ENCODE results near the gene SPOCK3. TPM values are rescaled to one million over a fixed set of nuclear protein-coding genes. Genes with fewer than 3 reads are reported as not detected.

SPOCK3 gene
- total RNA-seq, 2 experiments from 2014 or later: not detected

DNA sequence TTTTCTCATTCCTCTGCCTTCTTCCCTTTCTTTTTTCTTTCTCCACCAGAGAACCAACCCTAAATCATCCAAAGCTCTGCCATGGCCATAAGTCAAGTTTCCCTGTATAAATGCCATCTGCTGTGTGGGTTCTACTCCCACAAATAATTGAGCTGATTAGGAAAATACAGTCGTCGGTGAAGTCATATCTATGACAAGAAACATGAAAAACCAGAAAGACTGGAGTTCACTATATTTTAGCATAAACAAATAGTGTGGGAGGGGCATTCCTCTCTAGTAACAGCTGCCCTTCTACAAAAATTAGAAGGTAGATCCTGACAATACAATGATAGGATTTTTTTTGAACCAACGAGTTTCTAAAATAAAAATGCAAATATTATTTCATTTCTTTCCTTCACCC lies 48.8 kb downstream of the SPOCK3 start:
- DNase-seq (ENCODE audit: low spot score): no peak
- Histone ChIP-seq H3K4me2 (ENCODE audit: low read length) (no peak overlapping the region), H3K36me3 (ENCODE audit: insufficient read depth, low read length) (no peaks in the 10 kb centered on the region), H2AFZ (ENCODE audit: low read length) (no peak overlapping the region), H4K20me1 (ENCODE audit: insufficient read depth, low read length) (no peaks in the 10 kb centered on the region), H3K9me2 (ENCODE audit: insufficient read depth, low read length) (no peaks in the 10 kb centered on the region), H3K79me2 (ENCODE audit: insufficient read depth, low read depth, low read length) (no peaks in the 10 kb centered on the region), H3K9me3 (ENCODE audit: low read length) (no peaks in the 10 kb centered on the region), H3K27ac (ENCODE audit: low read depth, low read length, poor library complexity, severe bottlenecking) (no peak overlapping the region), H3K4me3 (ENCODE audit: low read depth, low read length, poor library complexity, severe bottlenecking) (no peak overlapping the region), H3K4me1 (ENCODE audit: insufficient read depth, low read length, poor library complexity, severe bottlenecking) (no peaks in the 10 kb centered on the region)
- TF ChIP-seq CTCF (conservative IDR thresholded peaks at IDR 0.05; ENCODE audit: low read length) (no peak), EZH2phosphoT487 (IDR thresholded peaks at IDR 0.05; ENCODE audit: borderline replicate concordance, low read depth, low read length) (no peak)
- CTCF ChIA-PET (ENCODE audit: unreplicated experiment): no interaction called here
- intact Hi-C loops (cut with micrococcal nuclease; ENCODE audit: unreplicated experiment): no loop called here
- no TSS peak for BruUV-seq (replicated peaks)
- POLR2A ChIA-PET: no interaction called here

GRCh38 chr4:167183036-167183435 lies 51.3 kb downstream of the SPOCK3 start:
- H3K4me2 ChIP-seq (ENCODE audit: low read length): no peak overlapping the region
- intact Hi-C loops (cut with micrococcal nuclease; ENCODE audit: unreplicated experiment): no loop called here
- POLR2A ChIA-PET: interaction anchor here (0.6 kb wide), 1 partner anchor 45 kb away, joined by 3 read pairs; no protein-coding TSS in a partner anchor
- H4K20me1 ChIP-seq (ENCODE audit: insufficient read depth, low read length): no peaks in the 10 kb centered on the region
- no peak overlapping the region for H2AFZ ChIP-seq (ENCODE audit: low read length)
- H3K4me1 ChIP-seq (ENCODE audit: insufficient read depth, low read length, poor library complexity, severe bottlenecking): no peaks in the 10 kb centered on the region
- TF ChIP-seq CTCF (conservative IDR thresholded peaks at IDR 0.05; ENCODE audit: low read length) (no peak), EZH2phosphoT487 (IDR thresholded peaks at IDR 0.05; ENCODE audit: borderline replicate concordance, low read depth, low read length) (no peak)
- no peak for DNase-seq (ENCODE audit: low spot score)
- H3K27ac ChIP-seq (ENCODE audit: low read depth, low read length, poor library complexity, severe bottlenecking): no peak overlapping the region
- no peaks in the 10 kb centered on the region for H3K79me2 ChIP-seq (ENCODE audit: insufficient read depth, low read depth, low read length)
- no peak overlapping the region for H3K4me3 ChIP-seq (ENCODE audit: low read depth, low read length, poor library complexity, severe bottlenecking)
- no peaks in the 10 kb centered on the region for H3K36me3 ChIP-seq (ENCODE audit: insufficient read depth, low read length)
- BruUV-seq (replicated peaks): no TSS peak
- no peaks in the 10 kb centered on the region for H3K9me2 ChIP-seq (ENCODE audit: insufficient read depth, low read length)
- H3K9me3 ChIP-seq (ENCODE audit: low read length): no peaks in the 10 kb centered on the region
- CTCF ChIA-PET (ENCODE audit: unreplicated experiment): no interaction called here

DNA sequence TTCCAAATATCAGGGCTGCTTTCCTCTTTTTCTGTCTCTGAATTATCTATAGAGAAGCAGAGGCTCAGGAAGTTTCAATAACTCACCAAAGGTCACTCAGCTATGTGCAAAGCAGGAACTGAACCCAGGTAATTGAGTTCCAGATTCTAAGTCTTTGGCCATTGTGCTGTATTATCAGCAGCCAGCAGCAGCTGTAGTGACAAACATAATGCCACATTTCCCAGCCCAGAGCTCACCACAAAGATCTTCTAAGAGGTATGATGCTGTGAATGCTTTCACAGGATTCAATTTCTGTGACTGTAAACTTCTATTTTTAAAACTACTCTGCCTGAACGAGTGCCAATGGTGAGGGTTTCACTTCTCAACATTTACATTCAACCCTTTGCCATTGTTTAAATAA lies 56.4 kb downstream of the SPOCK3 start:
- H3K27ac ChIP-seq (ENCODE audit: low read depth, low read length, poor library complexity, severe bottlenecking): no peak overlapping the region
- H3K4me2 ChIP-seq (ENCODE audit: low read length): no peak overlapping the region
- BruUV-seq (replicated peaks): no TSS peak
- H2AFZ ChIP-seq (ENCODE audit: low read length): no peak overlapping the region
- ChIA-PET POLR2A (interaction anchor here (0.6 kb wide), 1 partner anchor 288 kb away, joined by 3 read pairs; no protein-coding TSS in a partner anchor), CTCF (ENCODE audit: unreplicated experiment) (no interaction called here)
- intact Hi-C loops (cut with micrococcal nuclease; ENCODE audit: unreplicated experiment): no loop called here
- no peaks in the 10 kb centered on the region for H4K20me1 ChIP-seq (ENCODE audit: insufficient read depth, low read length)
- H3K4me3 ChIP-seq (ENCODE audit: low read depth, low read length, poor library complexity, severe bottlenecking): no peak overlapping the region
- no peaks in the 10 kb centered on the region for H3K36me3 ChIP-seq (ENCODE audit: insufficient read depth, low read length)
- no peaks in the 10 kb centered on the region for H3K9me2 ChIP-seq (ENCODE audit: insufficient read depth, low read length)
- TF ChIP-seq EZH2phosphoT487 (IDR thresholded peaks at IDR 0.05; ENCODE audit: borderline replicate concordance, low read depth, low read length): no peak
- TF ChIP-seq CTCF (conservative IDR thresholded peaks at IDR 0.05; ENCODE audit: low read length): no peak
- no peak for DNase-seq (ENCODE audit: low spot score)
- no peaks in the 10 kb centered on the region for H3K79me2 ChIP-seq (ENCODE audit: insufficient read depth, low read depth, low read length)
- no peaks in the 10 kb centered on the region for H3K9me3 ChIP-seq (ENCODE audit: low read length)
- H3K4me1 ChIP-seq (ENCODE audit: insufficient read depth, low read length, poor library complexity, severe bottlenecking): no peaks in the 10 kb centered on the region
